ENCODE data around the gene FAM53B. TPM values are rescaled to one million over a fixed set of nuclear protein-coding genes. Genes with fewer than 3 reads are reported as not detected.

FAM53B gene
- total RNA-seq, 1 donor, result 13.4 TPM

DNA sequence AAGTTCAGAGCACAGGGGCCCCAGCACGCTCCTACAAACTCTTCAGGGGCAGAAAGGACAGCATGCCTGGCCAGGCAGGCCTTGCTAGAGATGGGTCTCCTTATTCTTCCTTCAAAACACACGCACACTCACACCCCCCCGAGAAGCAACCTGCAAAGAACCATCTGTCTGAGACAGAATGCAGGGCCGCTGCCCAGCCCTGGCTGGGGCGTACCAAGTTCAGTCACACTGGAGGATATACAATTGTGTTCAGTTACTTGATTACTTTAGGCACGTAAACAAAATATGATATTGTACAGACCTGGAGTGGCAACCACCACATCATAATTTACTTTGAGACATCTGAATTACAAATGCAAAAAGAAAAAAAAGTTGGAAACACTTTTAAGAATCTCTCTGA, 5.7 kb downstream of the FAM53B start:
- DNase-seq (ENCODE audit: low read depth), result no peak
- TF ChIP-seq, protein P1, sequence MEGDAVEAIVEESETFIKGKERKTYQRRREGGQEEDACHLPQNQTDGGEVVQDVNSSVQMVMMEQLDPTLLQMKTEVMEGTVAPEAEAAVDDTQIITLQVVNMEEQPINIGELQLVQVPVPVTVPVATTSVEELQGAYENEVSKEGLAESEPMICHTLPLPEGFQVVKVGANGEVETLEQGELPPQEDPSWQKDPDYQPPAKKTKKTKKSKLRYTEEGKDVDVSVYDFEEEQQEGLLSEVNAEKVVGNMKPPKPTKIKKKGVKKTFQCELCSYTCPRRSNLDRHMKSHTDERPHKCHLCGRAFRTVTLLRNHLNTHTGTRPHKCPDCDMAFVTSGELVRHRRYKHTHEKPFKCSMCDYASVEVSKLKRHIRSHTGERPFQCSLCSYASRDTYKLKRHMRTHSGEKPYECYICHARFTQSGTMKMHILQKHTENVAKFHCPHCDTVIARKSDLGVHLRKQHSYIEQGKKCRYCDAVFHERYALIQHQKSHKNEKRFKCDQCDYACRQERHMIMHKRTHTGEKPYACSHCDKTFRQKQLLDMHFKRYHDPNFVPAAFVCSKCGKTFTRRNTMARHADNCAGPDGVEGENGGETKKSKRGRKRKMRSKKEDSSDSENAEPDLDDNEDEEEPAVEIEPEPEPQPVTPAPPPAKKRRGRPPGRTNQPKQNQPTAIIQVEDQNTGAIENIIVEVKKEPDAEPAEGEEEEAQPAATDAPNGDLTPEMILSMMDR (IDR thresholded peaks at IDR 0.05; ENCODE audit: insufficient read depth, low read depth, low read length), result no peak
- H3K4me3 ChIP-seq (ENCODE audit: low read depth, low read length), result no peak overlapping the region

DNA sequence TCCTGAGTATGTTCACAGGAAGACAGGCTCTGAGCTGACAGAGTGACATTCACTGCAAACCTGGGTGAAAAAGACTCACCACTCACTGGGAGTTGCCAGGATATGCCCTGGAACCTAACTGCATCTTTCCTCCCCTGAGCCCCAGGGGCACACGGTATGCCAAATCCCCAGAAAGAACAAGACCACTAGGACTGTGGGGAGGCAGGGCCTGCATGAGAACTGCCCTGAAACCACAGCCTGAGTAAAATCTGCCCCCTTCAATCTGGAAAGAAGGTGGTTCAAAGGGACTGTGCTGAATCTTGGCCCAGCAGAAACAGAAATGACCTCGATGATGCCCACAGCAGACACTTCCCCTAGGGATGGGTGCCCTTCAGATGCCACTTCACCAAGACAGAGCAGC, 6.5 kb downstream of the FAM53B start:
- H3K4me3 ChIP-seq (ENCODE audit: low read depth, low read length), result no peak overlapping the region
- TF ChIP-seq, protein P1 (IDR thresholded peaks at IDR 0.05; ENCODE audit: insufficient read depth, low read depth, low read length), result no peak
- no peak for DNase-seq (ENCODE audit: low read depth)

DNA sequence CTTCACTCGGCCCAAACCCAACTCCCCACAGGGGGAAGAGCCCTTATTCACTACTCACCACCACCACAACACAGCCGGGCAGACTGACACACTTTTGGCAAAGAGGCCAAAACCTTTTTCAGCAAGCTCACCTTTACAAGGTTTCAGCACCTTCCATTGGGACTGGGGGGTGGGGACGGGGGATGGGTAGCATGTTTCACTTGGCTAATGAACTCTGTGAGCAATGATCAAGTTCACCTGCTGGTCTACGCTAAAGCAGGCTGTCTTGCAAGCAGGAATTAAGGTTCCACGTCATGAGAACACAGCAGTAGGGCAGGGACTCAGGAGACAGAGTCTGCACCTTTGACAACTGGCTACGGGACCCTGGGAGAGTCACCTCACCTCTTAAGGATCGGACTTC, 7.0 kb downstream of the FAM53B start:
- TF ChIP-seq, protein P1 (IDR thresholded peaks at IDR 0.05; ENCODE audit: insufficient read depth, low read depth, low read length), result no peak
- H3K4me3 ChIP-seq (ENCODE audit: low read depth, low read length), result no peak overlapping the region
- DNase-seq (ENCODE audit: low read depth), result no peak

DNA sequence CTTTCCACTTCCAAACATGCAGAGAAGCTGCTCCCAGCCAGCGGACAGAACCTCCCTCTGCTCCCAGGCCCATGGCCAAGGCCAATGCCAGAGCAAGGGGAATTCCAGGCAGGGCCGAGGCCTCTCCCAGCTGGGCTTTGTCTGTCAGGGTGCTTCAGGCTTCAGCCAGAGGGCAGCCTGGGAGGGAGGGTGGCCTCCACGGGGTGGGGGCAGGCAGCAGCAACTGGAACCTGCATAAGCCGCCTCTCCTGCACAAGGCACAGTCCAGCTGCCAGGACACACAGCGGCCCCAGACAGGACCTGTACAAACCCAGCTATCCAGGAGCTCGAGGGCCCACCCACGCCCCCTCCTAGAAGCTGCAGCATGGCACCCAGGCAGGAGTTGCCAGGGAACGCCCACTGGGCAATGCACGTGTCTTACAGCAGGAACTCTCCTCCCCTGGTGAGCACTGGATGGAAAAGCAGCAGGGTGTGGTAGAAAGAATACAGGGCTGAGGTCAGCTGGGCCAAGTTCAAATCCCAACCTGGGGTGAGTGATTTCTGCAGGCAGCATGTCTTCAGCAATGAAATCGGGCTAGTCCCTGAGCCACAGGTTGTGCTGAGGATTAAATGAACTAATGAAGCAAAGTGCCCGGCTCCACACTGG, 7.6 kb downstream of the FAM53B start:
- no peak overlapping the region for H3K4me3 ChIP-seq (ENCODE audit: low read depth, low read length)
- TF ChIP-seq, protein P1 (IDR thresholded peaks at IDR 0.05; ENCODE audit: insufficient read depth, low read depth, low read length), result no peak
- DNase-seq (ENCODE audit: low read depth), result peak; percentile 88

DNA sequence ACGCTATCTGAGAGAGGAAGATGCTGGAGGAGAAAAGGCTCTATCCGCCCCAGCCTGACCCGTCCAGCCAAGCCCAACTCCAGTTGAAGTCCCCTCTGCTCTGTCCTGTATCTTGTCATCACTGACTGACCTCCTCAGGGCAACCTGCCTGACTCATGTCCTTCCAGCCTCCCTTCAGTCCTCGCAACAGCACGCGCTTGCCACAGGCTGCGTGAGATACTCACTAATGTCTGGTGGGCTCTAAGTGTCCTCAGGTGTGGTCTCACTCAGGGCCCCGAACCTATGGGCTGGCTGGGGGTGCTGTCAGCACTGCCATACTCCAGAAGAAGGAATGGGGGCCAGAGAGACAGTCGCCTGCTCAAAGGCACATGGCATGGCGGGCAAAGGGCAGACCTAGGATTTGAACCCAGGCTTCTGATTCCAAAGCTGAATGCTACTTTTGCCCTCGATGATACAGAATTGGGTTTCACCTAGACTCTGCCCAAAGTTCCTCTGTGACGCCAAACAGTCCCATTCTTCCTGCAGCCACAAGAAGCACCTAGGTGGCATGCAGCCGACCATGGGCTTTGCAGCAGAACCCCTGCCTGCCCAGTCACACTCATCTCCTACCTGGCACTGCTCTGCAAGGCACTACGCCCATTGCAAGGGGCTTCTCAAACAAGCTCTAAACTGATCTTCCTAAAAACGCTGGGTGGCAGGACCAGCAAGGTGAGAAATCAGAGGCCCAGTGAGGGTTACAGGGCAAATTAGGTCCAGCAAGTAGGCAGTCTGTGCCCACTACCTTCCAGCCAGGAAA, 8.5 kb downstream of the FAM53B start:
- DNase-seq (ENCODE audit: low read depth), result no peak
- H3K4me3 ChIP-seq (ENCODE audit: low read depth, low read length), result no peak overlapping the region
- TF ChIP-seq, protein P1 (IDR thresholded peaks at IDR 0.05; ENCODE audit: insufficient read depth, low read depth, low read length), result no peak

DNA sequence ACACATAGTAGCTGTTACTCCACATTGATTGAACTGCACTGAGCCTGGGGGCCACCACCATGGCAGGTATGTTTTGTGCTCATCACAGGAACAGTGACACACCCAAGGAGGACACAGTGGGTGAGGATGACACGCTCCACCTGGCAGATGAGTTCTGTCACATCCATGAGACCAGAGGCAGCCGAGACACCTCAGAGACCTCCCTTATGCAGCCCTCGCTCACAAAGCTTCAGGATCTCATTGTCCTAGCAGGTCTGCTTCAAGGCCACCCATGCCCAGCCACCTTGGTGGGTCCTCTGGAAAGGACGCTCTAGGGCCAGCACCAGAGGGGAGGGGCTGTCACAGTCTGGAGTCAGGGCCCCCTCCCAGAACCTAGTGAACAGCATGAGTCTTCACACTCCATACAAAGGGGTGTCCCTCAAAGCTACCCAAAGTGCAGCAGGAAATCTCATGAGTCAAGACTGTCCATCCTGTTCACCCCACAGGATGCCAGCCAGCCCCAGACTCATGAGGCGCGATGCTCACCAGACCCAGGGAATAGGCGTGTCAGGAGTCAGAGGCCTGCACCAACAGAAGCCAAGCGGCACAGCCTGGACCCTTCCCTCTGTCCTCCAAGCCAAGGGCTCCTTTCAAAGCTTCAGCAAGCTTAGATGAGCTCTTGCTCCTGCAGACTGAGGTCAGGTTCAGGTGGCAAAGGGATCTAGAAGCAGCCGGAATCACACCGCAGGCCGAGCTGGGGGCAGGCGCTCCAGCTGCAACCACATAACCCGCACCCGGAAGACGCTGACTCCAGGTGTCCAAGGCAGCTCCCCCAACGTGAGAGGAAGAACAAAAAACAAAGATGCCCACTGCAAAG, 9.6 kb downstream of the FAM53B start:
- no peak for DNase-seq (ENCODE audit: low read depth)
- H3K4me3 ChIP-seq (ENCODE audit: low read depth, low read length), result no peak overlapping the region
- TF ChIP-seq, protein P1 (IDR thresholded peaks at IDR 0.05; ENCODE audit: insufficient read depth, low read depth, low read length), result no peak
